Hair follicular keratinocyte (primary cell): ENCODE measurements around the gene IZUMO1R. TPM values are rescaled to one million over a fixed set of nuclear protein-coding genes. Genes with fewer than 3 reads are reported as not detected.

Experiments
- total RNA-seq: library from RNA; depleted of rRNA; stranded (reverse); fragments of >200 nt; gene quantifications from 2 replicates; pipeline ENCODE4 v1.2.3, GENCODE V29; 2015

Gene IZUMO1R
- not detected in 2 replicates for total RNA-seq

DNA sequence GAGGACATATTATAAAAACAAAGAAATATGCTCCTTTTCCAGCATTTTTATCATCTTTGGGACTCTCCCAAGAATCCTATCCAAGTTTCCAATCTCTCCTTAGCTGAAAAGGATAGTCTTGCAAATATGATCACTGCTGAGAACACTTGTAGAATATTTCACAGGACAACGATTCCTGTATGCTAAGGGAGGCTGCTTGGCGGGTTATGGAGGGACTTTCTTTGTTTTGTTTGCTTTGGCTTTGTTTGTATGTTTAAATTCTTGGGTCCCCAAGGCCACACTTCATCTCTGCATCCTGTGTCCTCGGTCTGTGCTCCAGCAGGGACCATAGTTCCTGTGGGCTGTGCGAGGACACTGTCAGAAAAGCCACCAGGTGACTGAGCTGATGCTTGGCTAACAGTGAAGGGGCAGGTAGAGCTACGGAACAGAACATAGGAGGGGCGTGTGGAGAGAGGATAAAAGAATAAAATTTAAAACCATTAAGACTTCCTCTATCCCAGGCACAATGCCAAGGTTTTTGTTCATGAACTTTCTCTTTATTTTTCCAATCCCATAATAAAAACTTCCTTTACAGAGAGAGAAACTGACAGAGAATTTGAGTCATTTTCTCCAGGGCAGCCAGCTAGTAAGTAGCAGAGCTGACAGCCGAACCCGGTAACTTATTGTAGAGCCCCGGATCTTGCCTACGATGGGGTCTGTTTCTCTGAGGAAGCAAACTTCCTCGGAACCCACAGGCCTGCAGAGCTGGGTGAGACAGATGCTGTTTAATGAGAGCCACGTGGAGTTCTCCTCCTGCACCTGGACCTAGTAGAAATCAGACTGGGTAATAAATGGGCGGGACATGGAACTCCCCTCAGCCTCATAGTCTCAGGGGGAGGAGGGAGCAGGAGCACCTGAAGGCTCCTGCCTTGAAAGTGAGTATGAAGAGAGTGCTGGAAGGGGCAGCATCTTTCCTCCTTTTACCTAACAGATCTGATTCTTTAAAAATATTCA, at the start of gene IZUMO1R:
Gene IZUMO1R, plus strand, starts transcription at position 615 of the 993 bp plus-strand sequence. CDS start 1,057 bp downstream, outside the sequence.

Other genes with a start within 250 kb of the IZUMO1R start
- 54.8 and 67.8 TPM in 2 replicates for gene PANX1, start 175.7 kb upstream of the IZUMO1R start, total RNA-seq
- gene GPR83, start 96.8 kb downstream of the IZUMO1R start, total RNA-seq, result 0.16 TPM in 1 of 2 replicates, not detected in the other
- 5.4 and 17.1 TPM in 2 replicates for gene MRE11, start 189.3 kb downstream of the IZUMO1R start, total RNA-seq
- gene ANKRD49, start 189.4 kb downstream of the IZUMO1R start, total RNA-seq, result 8.2 and 10.1 TPM in 2 replicates
- gene C11orf97, start 207.9 kb downstream of the IZUMO1R start, total RNA-seq, result not detected in 2 replicates
- gene FUT4, start 239.3 kb downstream of the IZUMO1R start, total RNA-seq, result 2.4 and 3.2 TPM in 2 replicates